ENCODE data around the gene ACSS2. TPM values are rescaled to one million over a fixed set of nuclear protein-coding genes. Genes with fewer than 3 reads are reported as not detected.

Gene ACSS2
- total and polyA plus RNA-seq, 10 donors = 8.9 to 43.6 (median 30.2) TPM

GRCh38 chr20:34887023-34887422 is 10.6 kb downstream of the ACSS2 start:
- Histone ChIP-seq H3K9me3 (no peaks in the 10 kb centered on the region), H3K27me3 (replicated peaks in 1 of 7) (no peaks in the 10 kb centered on the region), H3K4me3 (no peak overlapping the region), H3K36me3 (peaks cover 0 to 47% (median 13%) of the 10 kb centered on the region in 6 donors), H3K27ac (no peak overlapping the region), H3K4me1 (peaks cover 0 to 13% (median 0%) of the 10 kb centered on the region in 6 donors)
- intact Hi-C loops (cut with DNase I; ENCODE audit: low total_unique reads) = no loop called here
- no peak for TF ChIP-seq CTCF (IDR thresholded peaks at IDR 0.05 in 8 of 11, conservative IDR thresholded peaks at IDR 0.05 in 3 of 11)
- TF ChIP-seq POLR2A (IDR thresholded peaks at IDR 0.05) = no peak
- 30 to 60% (median 38%) methylated on average over 3 of the region's 3 CpGs for WGBS, 5 donors
- DNase-seq = no peak

- 22 to 46% (median 37%) methylated on average over 1 of the region's 1 CpG for whole genome bisulfite sequencing, 5 donors
- TF ChIP-seq POLR2AphosphoS5 (IDR thresholded peaks at IDR 0.05) (no peak), CTCF (IDR thresholded peaks at IDR 0.05 in 8 of 11, conservative IDR thresholded peaks at IDR 0.05 in 3 of 11) (no peak), POLR2A (IDR thresholded peaks at IDR 0.05) (no peak)
- no peaks in the 10 kb centered on the region for H3K9me3 ChIP-seq
- no peak overlapping the region for H3K27ac ChIP-seq
- H3K4me1 ChIP-seq = peaks cover 0 to 21% (median 1%) of the 10 kb centered on the region in 6 donors
- DNase-seq = no peak
- peaks cover 0 to 37% (median 10%) of the 10 kb centered on the region in 6 donors for H3K36me3 ChIP-seq
- H3K27me3 ChIP-seq (replicated peaks in 1 of 7) = no peaks in the 10 kb centered on the region
- intact Hi-C loops (cut with DNase I; ENCODE audit: low total_unique reads) = no loop called here
- no peak overlapping the region for H3K4me3 ChIP-seq
Observed at GRCh38 chr20:34888468-34888867, 12.1 kb downstream of the ACSS2 start.

- no peak for TF ChIP-seq CTCF (IDR thresholded peaks at IDR 0.05 in 8 of 11, conservative IDR thresholded peaks at IDR 0.05 in 3 of 11)
- no peak for TF ChIP-seq POLR2AphosphoS5 (IDR thresholded peaks at IDR 0.05)
- TF ChIP-seq POLR2A (IDR thresholded peaks at IDR 0.05) = no peak
- intact Hi-C loops (cut with DNase I; ENCODE audit: low total_unique reads) = no loop called here
- H3K36me3 ChIP-seq = peaks cover 0 to 12% (median 0%) of the 10 kb centered on the region in 6 donors
- WGBS, 5 donors = 63 to 87% (median 79%) methylated on average over 2 of the region's 2 CpGs
- H3K27me3 ChIP-seq (replicated peaks in 1 of 7) = no peaks in the 10 kb centered on the region
- no peak for DNase-seq
- H3K4me3 ChIP-seq = no peak overlapping the region
- no peaks in the 10 kb centered on the region for H3K9me3 ChIP-seq
- peaks cover 0 to 21% (median 1%) of the 10 kb centered on the region in 6 donors for H3K4me1 ChIP-seq
- peak overlapping the region in 2 of 8 donors; percentile 29 to 38 for H3K27ac ChIP-seq
Observed at GRCh38 chr20:34891166-34892062, 15.0 kb downstream of the ACSS2 start.

GRCh38 chr20:34892671-34893070 is 16.3 kb downstream of the ACSS2 start:
- 77 to 94% (median 83%) methylated on average over 2 of the region's 2 CpGs for WGBS, 5 donors
- DNase-seq = no peak
- TF ChIP-seq CTCF (IDR thresholded peaks at IDR 0.05 in 8 of 11, conservative IDR thresholded peaks at IDR 0.05 in 3 of 11) (no peak), POLR2AphosphoS5 (IDR thresholded peaks at IDR 0.05) (no peak), POLR2A (IDR thresholded peaks at IDR 0.05) (no peak)
- Histone ChIP-seq H3K36me3 (peaks cover 0 to 5% (median 0%) of the 10 kb centered on the region in 6 donors), H3K27ac (no peak overlapping the region), H3K9me3 (no peaks in the 10 kb centered on the region), H3K4me1 (peaks cover 0 to 25% (median 1%) of the 10 kb centered on the region in 6 donors), H3K27me3 (replicated peaks in 1 of 7) (no peaks in the 10 kb centered on the region), H3K4me3 (no peak overlapping the region)
- intact Hi-C loops (cut with DNase I; ENCODE audit: low total_unique reads) = no loop called here

All from spleen (tissue), 11 donors.